Fibroblast of pulmonary artery (primary cell): Measurements from ENCODE around the gene FBXO28.
"Not testable (repeated sequence)": the region's sequence is repeated elsewhere in the genome, so short reads cannot be mapped to it uniquely, and the experiment has no call there.

Experiments
- DNase-seq: peaks from one replicate; pipeline ENCODE4 v3.0.0-alpha.2; 2010; ENCODE audit warnings: low read depth
- H3K4me3 ChIP-seq: replicated peaks from 2 replicates; pipeline ENCODE4 v1.5.1; 2011; ENCODE audit warnings: low read depth, mild to moderate bottlenecking, control low read depth, low read length, moderate library complexity
- TF ChIP-seq, protein P1 (sequence below): IDR thresholded peaks from 2 replicates; pipeline ENCODE4 v1.5.1; 2011; ENCODE audit warnings: mild to moderate bottlenecking, control low read depth, low read length, inconsistent platforms; ENCODE audit errors: missing control alignments

The FBXO28 gene

DNA sequence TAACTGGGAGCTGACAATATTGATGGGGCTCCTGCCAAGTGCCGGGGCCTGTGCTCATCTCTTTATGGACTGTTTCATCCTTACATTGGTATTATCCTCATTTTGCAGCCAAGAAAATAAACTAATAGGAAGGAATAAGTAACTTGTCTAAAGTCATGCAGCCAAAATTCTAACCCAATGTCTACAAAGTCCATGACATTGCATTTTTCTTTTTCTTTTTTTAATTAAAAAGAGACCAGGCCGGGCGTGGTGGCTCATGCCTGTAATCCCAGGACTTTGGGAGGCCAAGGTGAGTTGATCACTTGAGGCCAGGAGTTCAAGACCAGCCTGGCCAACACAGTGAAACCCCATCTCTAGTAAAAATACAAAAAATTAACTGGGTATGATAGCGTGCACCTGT is 87.9 kb downstream of the FBXO28 start:
- H3K4me3 ChIP-seq: no peak overlapping the region
- DNase-seq: no peak
- TF ChIP-seq, protein P1, sequence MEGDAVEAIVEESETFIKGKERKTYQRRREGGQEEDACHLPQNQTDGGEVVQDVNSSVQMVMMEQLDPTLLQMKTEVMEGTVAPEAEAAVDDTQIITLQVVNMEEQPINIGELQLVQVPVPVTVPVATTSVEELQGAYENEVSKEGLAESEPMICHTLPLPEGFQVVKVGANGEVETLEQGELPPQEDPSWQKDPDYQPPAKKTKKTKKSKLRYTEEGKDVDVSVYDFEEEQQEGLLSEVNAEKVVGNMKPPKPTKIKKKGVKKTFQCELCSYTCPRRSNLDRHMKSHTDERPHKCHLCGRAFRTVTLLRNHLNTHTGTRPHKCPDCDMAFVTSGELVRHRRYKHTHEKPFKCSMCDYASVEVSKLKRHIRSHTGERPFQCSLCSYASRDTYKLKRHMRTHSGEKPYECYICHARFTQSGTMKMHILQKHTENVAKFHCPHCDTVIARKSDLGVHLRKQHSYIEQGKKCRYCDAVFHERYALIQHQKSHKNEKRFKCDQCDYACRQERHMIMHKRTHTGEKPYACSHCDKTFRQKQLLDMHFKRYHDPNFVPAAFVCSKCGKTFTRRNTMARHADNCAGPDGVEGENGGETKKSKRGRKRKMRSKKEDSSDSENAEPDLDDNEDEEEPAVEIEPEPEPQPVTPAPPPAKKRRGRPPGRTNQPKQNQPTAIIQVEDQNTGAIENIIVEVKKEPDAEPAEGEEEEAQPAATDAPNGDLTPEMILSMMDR: no peak

DNA sequence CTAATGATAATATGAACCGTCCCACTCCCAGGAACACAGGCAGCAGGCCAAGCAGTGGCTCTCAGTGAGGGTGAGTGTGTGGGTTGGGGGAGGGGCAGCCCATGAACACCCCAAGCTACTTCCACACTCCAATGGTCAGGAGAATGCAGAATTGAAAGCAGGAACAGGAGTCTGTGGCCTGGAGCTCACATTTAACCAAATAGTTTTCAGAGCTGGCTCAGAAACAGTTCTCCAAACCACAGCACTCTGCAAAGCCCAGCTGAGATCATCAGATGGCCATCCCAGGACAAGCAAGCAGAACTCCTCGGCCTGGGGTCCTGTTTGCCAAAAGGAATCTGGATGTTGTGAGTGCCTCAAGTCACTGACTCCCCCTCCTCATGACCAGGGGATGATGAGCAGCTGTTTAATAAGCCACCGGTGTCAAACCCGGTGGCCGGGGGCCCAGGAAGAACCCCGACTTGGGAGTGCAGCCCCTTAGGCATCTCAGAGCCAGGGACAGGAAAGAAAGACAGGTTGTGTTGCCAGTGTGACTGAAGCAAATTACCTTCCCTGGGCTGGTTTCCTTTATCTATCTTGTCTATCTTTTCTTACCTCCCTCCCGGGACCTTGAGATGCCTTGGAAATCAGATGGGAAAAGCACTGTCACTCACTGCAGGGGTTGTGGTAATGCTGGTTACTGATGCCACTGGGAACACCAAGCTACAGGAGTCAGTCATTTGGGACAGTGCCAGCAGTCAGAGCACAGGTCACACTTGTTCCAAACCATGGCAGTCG is 89.5 kb downstream of the FBXO28 start:
- TF ChIP-seq, protein P1: no peak
- DNase-seq: peak; percentile 29
- H3K4me3 ChIP-seq: no peak overlapping the region

DNA sequence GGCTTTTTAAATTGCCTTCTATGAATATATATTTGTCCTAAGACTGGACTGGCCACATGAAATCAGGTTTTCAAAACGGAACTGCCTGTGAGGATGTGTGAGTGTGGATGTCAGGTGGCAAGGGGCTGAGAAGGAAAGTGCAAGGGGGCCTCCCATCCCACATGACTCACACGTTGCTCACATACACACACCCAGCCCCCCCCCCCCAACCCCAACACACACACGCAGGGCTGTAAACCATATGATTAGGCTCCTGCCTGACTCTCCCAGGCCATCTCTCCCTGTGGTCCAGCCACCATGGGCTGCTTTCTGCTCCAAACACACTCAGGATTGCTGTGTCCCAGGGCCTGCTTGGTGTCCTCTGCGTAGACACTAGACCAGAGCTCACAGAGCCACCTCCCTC is 91.5 kb downstream of the FBXO28 start:
- TF ChIP-seq, protein P1: no peak
- peak; percentile 75 for DNase-seq
- peak overlapping the region; percentile 37 for H3K4me3 ChIP-seq

DNA sequence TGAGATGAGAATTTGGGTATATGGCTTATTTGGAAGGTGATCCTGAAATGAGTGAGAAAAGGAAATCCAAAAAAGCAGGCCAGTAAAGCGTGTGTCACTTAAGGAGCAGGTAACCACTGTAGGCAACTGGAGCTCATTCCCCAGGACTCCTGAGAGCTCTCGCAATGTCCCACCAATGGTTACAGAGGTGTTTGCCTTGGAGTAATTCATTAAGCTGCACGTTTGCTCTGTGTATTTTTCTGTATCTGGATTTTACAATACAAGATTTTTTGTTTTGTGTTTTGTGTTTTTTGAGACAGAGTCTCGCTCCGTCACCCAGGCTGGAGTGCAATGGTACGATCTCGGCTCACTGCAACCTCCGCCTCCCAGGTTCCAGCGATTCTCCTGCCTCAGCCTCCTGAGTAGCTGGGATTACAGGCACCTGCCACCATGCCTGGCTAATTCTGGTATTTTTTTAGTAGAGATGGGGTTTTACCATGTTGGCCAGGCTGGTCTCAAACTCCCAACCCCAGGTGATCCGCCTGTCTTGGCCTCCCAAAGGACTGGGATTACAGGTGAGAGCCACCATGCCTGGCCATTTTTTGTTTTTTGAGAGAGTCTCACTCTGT is 92.1 kb downstream of the FBXO28 start:
- H3K4me3 ChIP-seq, DNase-seq: not testable (repeated sequence)

DNA sequence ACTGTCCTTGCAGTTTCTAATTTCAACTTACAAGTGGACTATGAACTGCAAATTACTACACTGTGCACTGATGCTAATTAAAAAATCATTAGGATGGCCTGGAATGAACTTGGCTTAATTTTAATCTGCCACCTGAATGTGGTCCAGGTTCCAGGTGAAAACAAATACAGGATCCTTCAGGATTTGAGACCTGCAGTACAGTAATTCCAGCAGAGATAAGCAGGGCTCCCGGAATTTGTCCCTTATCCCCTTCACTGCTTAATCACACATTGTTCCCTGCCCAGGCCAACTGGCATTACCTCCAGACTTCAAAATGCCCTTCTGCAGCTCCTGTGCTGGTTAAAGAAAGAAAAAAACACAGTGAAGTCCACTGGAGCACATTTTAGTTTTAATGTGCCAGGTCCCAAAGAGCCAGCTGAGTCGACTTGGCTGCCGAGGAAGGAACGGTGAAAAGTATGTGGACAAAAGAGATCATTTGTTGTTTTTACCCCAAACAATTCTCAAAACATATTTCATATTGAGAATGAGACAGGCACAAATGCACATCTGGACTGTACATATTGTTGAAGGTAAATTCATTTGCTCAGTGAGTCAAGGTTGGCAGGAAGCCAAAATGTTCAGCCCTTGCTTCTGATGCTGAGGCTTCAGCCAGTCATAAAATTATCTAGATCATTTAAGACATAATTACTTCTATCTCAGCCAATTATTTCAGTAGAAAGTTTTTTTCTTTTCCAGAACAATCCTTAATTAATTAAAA is 97.5 kb downstream of the FBXO28 start:
- TF ChIP-seq, protein P1: no peak
- DNase-seq: peak; percentile 81
- no peak overlapping the region for H3K4me3 ChIP-seq
